ENCODE results near the gene TNFAIP8L3. TPM values are rescaled to one million over a fixed set of nuclear protein-coding genes. Genes with fewer than 3 reads are reported as not detected.

Gene TNFAIP8L3
- total RNA-seq, 1 experiment from 2014 or later: not detected

- H3K36me3 Mint-ChIP-seq (ENCODE audit: insufficient read depth, unreplicated experiment): peaks cover 6% of the 10 kb centered on the region
- Histone ChIP-seq H3K36me3 (ENCODE audit: control insufficient read depth, insufficient read depth, low read length) (no peaks in the 10 kb centered on the region), H3K4me3 (ENCODE audit: low read depth, low read length) (no peak overlapping the region), H3K4me1 (peaks cover 22% of the 10 kb centered on the region), H3K27me3 (replicated peaks; ENCODE audit: control insufficient read depth, insufficient read depth, low read length) (no peaks in the 10 kb centered on the region), H3K9me3 (no peaks in the 10 kb centered on the region)
- no peaks in the 10 kb centered on the region for H3K27me3 Mint-ChIP-seq (ENCODE audit: insufficient read depth, unreplicated experiment)
- intact Hi-C loops (cut with micrococcal nuclease; ENCODE audit: unreplicated experiment): no loop called here
- no peaks in the 10 kb centered on the region for H3K9me3 Mint-ChIP-seq (ENCODE audit: unreplicated experiment)
- DNase-seq: peak in 1 of 2 experiments; percentile 28
- H3K4me1 Mint-ChIP-seq (ENCODE audit: low read depth, unreplicated experiment): peaks cover 22% of the 10 kb centered on the region
- ChIA-PET CTCF (no interaction called here), POLR2A (no interaction called here)
- no peak overlapping the region for H3K4me3 Mint-ChIP-seq (ENCODE audit: unreplicated experiment)
- BruUV-seq (replicated peaks): no TSS peak
- peak overlapping the region; percentile 62 for H3K27ac Mint-ChIP-seq (ENCODE audit: unreplicated experiment)
- TF ChIP-seq CTCF (IDR thresholded peaks at IDR 0.05; ENCODE audit: insufficient read depth in 1 of 2, low read depth in 1 of 2, low read length in 1 of 2, severe bottlenecking in 1 of 2, unreplicated experiment in 1 of 2): no peak
Measured at GRCh38 chr15:51060030-51060673, 34.6 kb downstream of the TNFAIP8L3 start.

- intact Hi-C loops (cut with micrococcal nuclease; ENCODE audit: unreplicated experiment): no loop called here
- Mint-ChIP-seq H3K9me3 (ENCODE audit: unreplicated experiment) (no peaks in the 10 kb centered on the region), H3K27ac (ENCODE audit: unreplicated experiment) (no peak overlapping the region), H3K4me1 (ENCODE audit: low read depth, unreplicated experiment) (peaks cover 11% of the 10 kb centered on the region), H3K4me3 (ENCODE audit: unreplicated experiment) (no peak overlapping the region), H3K36me3 (ENCODE audit: insufficient read depth, unreplicated experiment) (no peaks in the 10 kb centered on the region), H3K27me3 (ENCODE audit: insufficient read depth, unreplicated experiment) (no peaks in the 10 kb centered on the region)
- H3K9me3 ChIP-seq: no peaks in the 10 kb centered on the region
- H3K4me1 ChIP-seq: peaks cover 9% of the 10 kb centered on the region
- H3K4me3 ChIP-seq (ENCODE audit: low read depth, low read length): no peak overlapping the region
- H3K36me3 ChIP-seq (ENCODE audit: control insufficient read depth, insufficient read depth, low read length): no peaks in the 10 kb centered on the region
- CTCF ChIA-PET: no interaction called here
- BruUV-seq (replicated peaks): no TSS peak
- POLR2A ChIA-PET: no interaction called here
- DNase-seq: no peak
- no peak for TF ChIP-seq CTCF (IDR thresholded peaks at IDR 0.05; ENCODE audit: insufficient read depth in 1 of 2, low read depth in 1 of 2, low read length in 1 of 2, severe bottlenecking in 1 of 2, unreplicated experiment in 1 of 2)
- no peaks in the 10 kb centered on the region for H3K27me3 ChIP-seq (replicated peaks; ENCODE audit: control insufficient read depth, insufficient read depth, low read length)
Measured at GRCh38 chr15:51054535-51054934, 40.2 kb downstream of the TNFAIP8L3 start.

GRCh38 chr15:51053571-51053970 lies 41.1 kb downstream of the TNFAIP8L3 start:
- Histone ChIP-seq H3K4me1 (peaks cover under 1% of the 10 kb centered on the region; the same call in 1 of the 2 replicates), H3K27me3 (replicated peaks; ENCODE audit: control insufficient read depth, insufficient read depth, low read length) (no peaks in the 10 kb centered on the region), H3K9me3 (no peaks in the 10 kb centered on the region), H3K36me3 (ENCODE audit: control insufficient read depth, insufficient read depth, low read length) (no peaks in the 10 kb centered on the region), H3K4me3 (ENCODE audit: low read depth, low read length) (no peak overlapping the region)
- BruUV-seq (replicated peaks): no TSS peak
- intact Hi-C loops (cut with micrococcal nuclease; ENCODE audit: unreplicated experiment): no loop called here
- no peak overlapping the region for H3K27ac Mint-ChIP-seq (ENCODE audit: unreplicated experiment)
- H3K4me3 Mint-ChIP-seq (ENCODE audit: unreplicated experiment): no peak overlapping the region
- no peaks in the 10 kb centered on the region for H3K9me3 Mint-ChIP-seq (ENCODE audit: unreplicated experiment)
- peaks cover 4% of the 10 kb centered on the region for H3K4me1 Mint-ChIP-seq (ENCODE audit: low read depth, unreplicated experiment)
- peaks cover 5% of the 10 kb centered on the region for H3K36me3 Mint-ChIP-seq (ENCODE audit: insufficient read depth, unreplicated experiment)
- POLR2A ChIA-PET: no interaction called here
- CTCF ChIA-PET: no interaction called here
- DNase-seq: no peak
- H3K27me3 Mint-ChIP-seq (ENCODE audit: insufficient read depth, unreplicated experiment): no peaks in the 10 kb centered on the region
- no peak for TF ChIP-seq CTCF (IDR thresholded peaks at IDR 0.05; ENCODE audit: insufficient read depth in 1 of 2, low read depth in 1 of 2, low read length in 1 of 2, severe bottlenecking in 1 of 2, unreplicated experiment in 1 of 2)

Data from Caco-2 (cell line).